Activated CD8-positive, alpha-beta T cell treated with anti-CD3 and anti-CD28 coated beads, Interleukin-2, amount 10 ng/mL, durations not matched to agents 7 days and 5 days (primary cell): ENCODE data around the gene RUSF1. TPM values are rescaled to one million over a fixed set of nuclear protein-coding genes. Genes with fewer than 3 reads are reported as not detected.

Source experiments
- ATAC-seq: fragments of 150-1000 bp; cut with Tn5 transposase; one replicate; pipeline ENCODE4 v1.10.0; 2021; ENCODE audit warnings: moderate library complexity
- CTCF ChIA-PET: fragments of 350-600 bp; sonication (Branson Sonifier 250); formaldehyde crosslinking; loops from one replicate; lab custom pipeline; 2021; ENCODE audit warnings: antibody characterized with exemption; lab: Charles Lee
- POLR2A ChIA-PET: fragments of 350-600 bp; sonication (Branson Sonifier 250); formaldehyde crosslinking; loops from one replicate; lab custom pipeline; 2021; ENCODE audit warnings: antibody characterized with exemption; lab: Charles Lee
- DNase-seq: peaks from one replicate; pipeline ENCODE4 v3.0.0-alpha.2; 2020
- H3K27ac Mint-ChIP-seq: one replicate; pipeline ENCODE4 v1.8.0; 2021; ENCODE audit warnings: mild to moderate bottlenecking, mixed read lengths
- H3K27me3 Mint-ChIP-seq: one replicate; pipeline ENCODE4 v1.8.0; 2021; ENCODE audit warnings: low read depth, mixed read lengths
- H3K36me3 Mint-ChIP-seq: one replicate; pipeline ENCODE4 v1.8.0; 2021; ENCODE audit warnings: low read depth, mixed read lengths
- H3K4me1 Mint-ChIP-seq: one replicate; pipeline ENCODE4 v1.8.0; 2021; ENCODE audit warnings: low read depth, mixed read lengths
- H3K4me3 Mint-ChIP-seq: one replicate; pipeline ENCODE4 v1.8.0; 2021; ENCODE audit warnings: mild to moderate bottlenecking, mixed read lengths
- H3K9me3 Mint-ChIP-seq: one replicate; pipeline ENCODE4 v1.8.0; 2022; ENCODE audit warnings: mixed read lengths; ENCODE audit not compliant: insufficient read depth
- total RNA-seq, 2 experiments: library from RNA; stranded (reverse); gene quantifications; one replicate each; pipeline ENCODE4 v1.2.3, GENCODE V29; 2021

RUSF1 gene
- total RNA-seq, 2 experiments from 2014 or later = 31.7 to 32.8 TPM

DNA sequence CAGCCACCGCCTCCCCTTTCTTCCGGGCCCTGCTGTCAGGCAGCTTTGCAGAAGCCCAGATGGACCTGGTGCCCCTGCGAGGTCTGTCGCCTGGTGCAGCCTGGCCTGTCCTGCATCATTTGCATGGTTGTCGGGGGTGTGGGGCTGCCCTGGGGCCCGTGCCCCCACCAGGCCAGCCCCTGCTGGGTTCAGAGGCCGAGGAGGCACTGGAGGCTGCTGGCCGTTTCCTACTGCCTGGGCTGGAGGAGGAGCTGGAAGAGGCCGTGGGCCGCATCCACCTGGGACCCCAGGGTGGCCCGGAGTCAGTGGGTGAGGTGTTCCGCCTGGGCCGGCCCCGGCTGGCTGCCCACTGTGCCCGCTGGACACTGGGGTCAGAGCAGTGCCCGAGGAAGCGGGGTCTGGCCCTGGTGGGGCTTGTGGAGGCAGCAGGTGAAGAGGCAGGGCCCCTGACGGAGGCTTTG, 41.8 kb downstream of the RUSF1 start:
- Mint-ChIP-seq H3K27me3 (peaks cover 4% of the 10 kb centered on the region), H3K36me3 (peaks cover 38% of the 10 kb centered on the region)

DNA sequence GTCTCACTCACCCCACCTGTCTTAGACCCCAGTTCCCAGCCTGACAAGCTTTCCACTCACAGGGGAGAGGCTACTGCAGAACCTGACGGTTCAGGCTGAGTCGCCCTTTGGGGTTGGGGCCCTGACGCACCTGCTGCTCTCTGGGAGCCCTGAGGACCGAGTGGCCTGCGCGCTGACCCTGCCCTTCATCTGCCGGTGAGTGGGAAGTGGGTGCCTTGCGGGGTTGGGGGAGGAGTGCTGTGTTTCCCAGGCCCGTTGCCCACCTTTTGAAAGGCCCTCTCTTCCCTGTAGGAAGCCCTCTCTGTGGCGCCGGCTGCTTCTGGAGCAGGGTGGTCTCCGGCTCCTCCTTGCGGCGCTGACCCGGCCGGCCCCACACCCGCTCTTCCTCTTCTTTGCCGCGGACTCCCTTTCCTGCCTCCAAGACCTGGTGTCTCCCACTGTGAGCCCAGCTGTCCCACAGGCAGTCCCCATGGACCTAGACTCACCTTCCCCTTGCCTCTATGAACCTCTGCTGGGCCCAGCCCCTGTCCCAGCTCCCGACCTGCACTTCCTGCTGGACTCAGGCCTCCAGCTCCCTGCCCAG, 42.3 kb downstream of the RUSF1 start:
- no peak for DNase-seq
- H3K4me3 Mint-ChIP-seq = no peak overlapping the region
- H3K9me3 Mint-ChIP-seq = no peaks in the 10 kb centered on the region
- ChIA-PET CTCF (interaction anchor here (1.1 kb wide), 1 partner anchor 404 kb away, joined by 3 read pairs; no protein-coding TSS in a partner anchor), POLR2A (no interaction called here)
- ATAC-seq = no peak
- H3K36me3 Mint-ChIP-seq = peaks cover 37% of the 10 kb centered on the region
- peak overlapping the region; percentile 2 for H3K27ac Mint-ChIP-seq
- H3K4me1 Mint-ChIP-seq = peaks cover 25% of the 10 kb centered on the region
- H3K27me3 Mint-ChIP-seq = no peaks in the 10 kb centered on the region

More for the DNA sequence above, 41.8 kb downstream of the RUSF1 start:
- DNase-seq (no peak), ATAC-seq (no peak)
- Mint-ChIP-seq H3K4me3 (no peak overlapping the region), H3K9me3 (no peaks in the 10 kb centered on the region), H3K4me1 (peaks cover 19% of the 10 kb centered on the region), H3K27ac (peak overlapping the region; percentile 87)
- POLR2A ChIA-PET = no interaction called here
- CTCF ChIA-PET = no interaction called here

DNA sequence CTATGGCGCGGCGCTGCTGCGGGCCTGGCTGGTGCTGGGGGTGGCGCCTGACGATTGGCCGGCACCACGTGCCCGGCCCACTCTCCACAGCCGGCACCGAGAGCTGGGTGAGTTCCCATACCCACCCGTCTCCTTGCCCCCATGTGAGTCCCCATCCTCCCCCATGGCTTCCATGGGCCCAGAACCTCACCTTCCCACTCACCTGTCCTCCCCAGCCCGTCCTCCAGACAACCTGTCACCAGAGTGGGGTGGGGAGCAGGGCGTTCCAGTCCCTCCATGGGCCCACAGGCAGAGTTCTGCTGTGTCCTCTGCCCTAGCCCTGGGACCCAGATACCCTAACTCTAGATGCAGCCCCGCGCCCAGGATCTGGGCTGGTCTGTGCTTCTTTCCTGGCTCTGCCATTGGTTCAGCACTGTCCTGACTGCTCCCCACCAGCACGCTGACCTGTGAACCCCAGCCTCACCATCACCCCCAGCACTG, 43.4 kb downstream of the RUSF1 start:
- POLR2A ChIA-PET = no interaction called here
- H3K4me1 Mint-ChIP-seq = peaks cover 34% of the 10 kb centered on the region
- CTCF ChIA-PET = interaction anchor here (1.1 kb wide), 1 partner anchor 405 kb away, joined by 3 read pairs; no protein-coding TSS in a partner anchor
- H3K27me3 Mint-ChIP-seq = no peaks in the 10 kb centered on the region
- H3K27ac Mint-ChIP-seq = no peak overlapping the region
- peaks cover 40% of the 10 kb centered on the region for H3K36me3 Mint-ChIP-seq
- no peak for ATAC-seq
- DNase-seq = no peak
- no peak overlapping the region for H3K4me3 Mint-ChIP-seq
- no peaks in the 10 kb centered on the region for H3K9me3 Mint-ChIP-seq

DNA sequence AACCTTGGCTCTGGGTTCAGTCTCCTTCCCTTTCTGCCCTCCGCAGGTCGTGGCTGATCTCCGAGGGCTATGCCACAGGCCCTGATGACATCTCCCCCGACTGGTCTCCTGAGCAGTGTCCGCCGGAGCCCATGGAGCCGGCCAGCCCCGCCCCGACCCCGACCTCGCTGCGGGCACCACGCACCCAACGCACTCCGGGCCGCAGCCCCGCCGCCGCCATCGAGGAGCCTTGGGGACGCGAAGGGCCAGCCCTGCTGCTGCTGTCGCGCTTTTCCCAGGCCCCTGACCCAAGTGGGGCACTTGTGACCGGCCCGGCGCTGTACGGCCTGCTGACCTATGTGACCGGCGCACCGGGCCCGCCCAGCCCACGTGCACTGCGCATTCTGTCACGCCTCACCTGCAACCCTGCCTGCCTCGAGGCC, 43.8 kb downstream of the RUSF1 start:
- no peak for ATAC-seq

DNA sequence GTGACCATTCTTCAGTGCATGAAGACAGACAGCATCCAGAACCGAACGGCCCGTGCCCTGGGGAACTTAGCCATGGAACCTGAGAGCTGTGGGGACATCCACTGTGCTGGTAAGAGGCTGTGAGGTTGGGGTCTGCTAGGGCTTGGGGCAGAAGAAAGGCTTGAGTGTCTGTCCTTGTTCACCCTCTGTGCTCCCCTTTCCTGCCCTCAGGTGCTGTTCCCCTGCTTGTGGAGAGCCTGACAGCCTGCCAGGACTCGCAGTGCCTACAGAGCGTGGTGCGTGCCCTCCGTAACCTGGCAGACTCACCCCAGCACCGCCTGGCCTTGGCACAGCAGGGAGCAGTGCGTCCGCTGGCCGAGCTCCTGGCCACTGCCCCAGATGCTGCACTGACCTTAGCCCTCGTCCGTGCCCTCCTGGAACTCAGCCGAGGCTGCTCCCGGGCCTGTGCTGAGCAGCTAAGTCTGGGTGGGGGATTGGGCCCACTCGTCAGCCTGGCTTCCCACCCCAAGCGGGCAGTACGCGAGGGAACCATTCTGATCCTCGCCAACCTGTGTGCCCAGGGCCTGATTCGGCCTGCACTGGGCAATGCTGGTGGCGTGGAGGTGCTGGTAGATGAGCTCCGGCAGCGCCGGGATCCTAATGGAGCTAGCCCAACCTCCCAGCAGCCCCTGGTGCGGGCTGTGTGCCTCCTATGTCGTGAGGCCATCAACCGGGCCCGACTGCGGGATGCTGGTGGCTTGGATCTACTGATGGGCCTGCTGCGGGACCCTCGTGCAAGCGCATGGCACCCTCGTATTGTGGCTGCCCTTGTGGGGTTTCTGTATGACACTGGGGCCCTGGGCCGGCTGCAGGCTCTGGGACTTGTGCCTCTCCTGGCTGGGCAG, 46.0 kb downstream of the RUSF1 start:
- no peaks in the 10 kb centered on the region for H3K9me3 Mint-ChIP-seq
- CTCF ChIA-PET = interaction anchor here (1.5 kb wide), 1 partner anchor 407 kb away, joined by 4 read pairs; no protein-coding TSS in a partner anchor

More for the DNA sequence above, 43.8 kb downstream of the RUSF1 start:
- ChIA-PET CTCF (no interaction called here), POLR2A (no interaction called here)
- Mint-ChIP-seq H3K4me1 (peaks cover 34% of the 10 kb centered on the region), H3K27ac (no peak overlapping the region), H3K4me3 (no peak overlapping the region), H3K36me3 (peaks cover 40% of the 10 kb centered on the region), H3K9me3 (no peaks in the 10 kb centered on the region), H3K27me3 (no peaks in the 10 kb centered on the region)
- no peak for DNase-seq

DNA sequence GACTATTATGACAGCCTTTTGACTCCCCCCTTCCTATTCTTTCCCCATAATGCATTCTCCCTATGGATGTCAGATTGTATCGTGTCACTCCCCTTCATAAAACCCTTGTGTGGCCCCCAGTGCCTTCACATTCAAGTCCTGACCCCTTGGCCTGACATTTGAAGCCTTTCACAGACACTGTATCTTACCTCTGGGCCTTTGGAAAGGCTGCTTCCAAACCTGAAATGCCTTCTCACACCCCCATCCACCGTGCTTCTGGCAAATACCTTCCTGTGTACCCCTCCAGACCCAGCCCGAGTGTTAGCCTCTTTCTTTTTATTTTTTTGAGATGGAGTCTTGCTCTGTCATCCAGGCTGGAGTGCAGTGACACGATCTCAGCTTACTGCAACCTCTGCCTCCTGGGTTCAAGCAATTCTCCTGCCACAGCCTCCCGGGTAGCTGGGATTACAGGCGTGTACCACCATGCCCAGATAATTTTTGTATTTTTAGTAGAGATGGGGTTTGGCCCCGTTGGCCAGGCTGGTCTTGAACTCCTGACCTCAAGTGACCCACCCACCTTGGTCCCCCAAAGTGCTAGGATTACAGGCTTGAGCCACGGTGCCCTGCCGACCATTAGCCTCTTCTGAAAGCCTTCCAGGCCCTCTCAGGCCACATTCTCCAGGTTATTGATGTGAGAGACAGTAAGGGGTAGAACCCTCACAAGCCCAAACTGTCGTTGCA, 46.8 kb downstream of the RUSF1 start:
- Mint-ChIP-seq H3K9me3 (no peaks in the 10 kb centered on the region), H3K36me3 (peaks cover 47% of the 10 kb centered on the region), H3K4me3 (peak overlapping the region; percentile 13), H3K4me1 (peaks cover 34% of the 10 kb centered on the region), H3K27me3 (no peaks in the 10 kb centered on the region), H3K27ac (peak overlapping the region; percentile 50)
- no peak for ATAC-seq
- ChIA-PET CTCF (interaction anchor here (0.8 to 7.1 kb wide), 33 partner anchors 9 to 416 kb away, joined by 3 to 76 read pairs (median 5); partner anchors contain the start of genes KAT8, RUSF1, TGFB1I1 and ZNF843), POLR2A (interaction anchor here (1.0 to 4.5 kb wide), 7 partner anchors 10 to 412 kb away, joined by 3 to 30 read pairs (median 6); partner anchors contain the start of genes FUS, KAT8, RUSF1 and ZNF267)
- DNase-seq = no peak

More for the DNA sequence above, 46.0 kb downstream of the RUSF1 start:
- peaks cover 46% of the 10 kb centered on the region for H3K36me3 Mint-ChIP-seq
- H3K27me3 Mint-ChIP-seq = no peaks in the 10 kb centered on the region
- ATAC-seq (no peak), DNase-seq (no peak)
- no peak overlapping the region for H3K27ac Mint-ChIP-seq
- peaks cover 32% of the 10 kb centered on the region for H3K4me1 Mint-ChIP-seq
- POLR2A ChIA-PET = interaction anchor here (3.3 to 4.5 kb wide), 2 partner anchors 282 to 411 kb away, joined by 11 to 30 read pairs; partner anchors contain the start of genes FUS and ZNF267
- H3K4me3 Mint-ChIP-seq = no peak overlapping the region

DNA sequence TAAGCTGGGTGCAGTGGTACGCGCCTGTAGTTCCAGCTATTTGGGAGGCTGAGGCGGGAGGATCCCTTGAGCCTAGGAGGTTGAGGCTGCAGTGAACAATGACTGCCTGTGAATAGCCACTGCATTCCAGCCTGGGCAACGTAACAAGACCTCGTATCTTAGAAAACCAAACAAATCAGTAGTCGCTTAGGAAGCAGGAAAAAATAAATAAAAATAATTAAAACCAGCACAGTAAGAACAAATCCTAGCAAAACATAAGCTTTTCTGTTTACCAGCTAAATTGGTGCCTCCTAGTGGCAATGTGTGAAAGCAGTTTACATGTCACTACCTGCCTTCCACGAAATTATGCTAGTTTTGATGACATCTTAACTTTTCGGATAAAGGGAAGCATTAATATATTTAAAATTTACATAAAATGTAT, 47.6 kb downstream of the RUSF1 start:
- H3K27me3 Mint-ChIP-seq = no peaks in the 10 kb centered on the region
- peaks cover 47% of the 10 kb centered on the region for H3K36me3 Mint-ChIP-seq
- peak overlapping the region; percentile 95 for H3K27ac Mint-ChIP-seq
- DNase-seq (peak; percentile 58), ATAC-seq (no peak)
- peak overlapping the region; percentile 91 for H3K4me3 Mint-ChIP-seq
- H3K9me3 Mint-ChIP-seq = no peaks in the 10 kb centered on the region
- POLR2A ChIA-PET = interaction anchor here (1.0 to 4.5 kb wide), 11 partner anchors 10 to 413 kb away, joined by 3 to 30 read pairs (median 6); partner anchors contain the start of genes FUS, KAT8, RUSF1 and ZNF267
- CTCF ChIA-PET = interaction anchor here (0.7 to 7.1 kb wide), 42 partner anchors 9 to 464 kb away, joined by 3 to 76 read pairs (median 4); partner anchors contain the start of genes KAT8, RUSF1, TGFB1I1 and ZNF267
- H3K4me1 Mint-ChIP-seq = peaks cover 40% of the 10 kb centered on the region

DNA sequence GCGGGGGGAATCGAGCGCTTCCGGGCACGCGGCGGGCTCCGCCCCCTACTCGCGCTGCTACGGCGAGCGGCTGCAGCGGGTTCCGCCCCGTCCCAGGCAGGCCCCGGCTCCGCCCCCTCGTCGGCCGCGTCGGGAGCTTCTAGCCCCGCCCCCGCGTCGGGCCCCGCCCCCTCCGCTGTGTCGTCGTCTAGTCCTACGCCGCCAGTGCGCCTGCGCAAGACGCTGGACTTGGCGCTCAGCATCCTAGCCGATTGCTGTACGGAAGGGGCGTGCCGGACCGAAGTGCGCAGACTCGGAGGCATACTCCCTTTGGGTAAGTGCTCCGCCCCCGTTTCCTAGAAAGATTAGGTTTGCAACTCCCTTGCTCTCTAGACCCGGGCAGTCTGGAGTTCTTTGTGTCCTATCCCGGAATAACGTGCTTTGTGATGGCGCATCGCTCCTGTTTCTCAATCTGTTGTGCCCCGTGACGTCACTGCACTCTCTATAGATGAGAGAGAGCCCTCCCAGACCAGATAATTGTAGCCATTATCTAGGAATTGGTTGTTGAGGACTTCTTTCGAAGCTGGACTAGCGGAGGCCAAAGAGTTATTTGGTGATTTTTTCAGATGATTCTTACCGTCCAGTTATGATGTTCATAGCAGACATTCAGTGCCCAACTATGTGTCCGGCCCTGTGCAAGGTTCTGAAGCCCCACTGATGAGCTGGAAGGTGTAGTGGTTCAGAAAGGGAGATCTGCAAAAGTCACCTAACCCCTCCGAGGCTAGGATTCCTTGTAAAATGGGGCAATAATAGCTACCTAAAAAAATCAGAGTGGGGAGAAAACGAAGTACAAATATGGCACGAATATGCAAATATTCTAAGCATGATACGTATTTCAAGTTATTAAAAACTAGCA, 48.3 kb downstream of the RUSF1 start:
- peak overlapping the region; percentile 91 for H3K4me3 Mint-ChIP-seq
- peaks cover 47% of the 10 kb centered on the region for H3K36me3 Mint-ChIP-seq
- H3K4me1 Mint-ChIP-seq = peaks cover 47% of the 10 kb centered on the region
- ChIA-PET POLR2A (interaction anchor here (0.7 to 4.5 kb wide), 24 partner anchors 8 to 584 kb away, joined by 3 to 30 read pairs (median 4); partner anchors contain the start of genes FUS, KAT8, RUSF1 and ZNF267), CTCF (interaction anchor here (0.7 to 7.1 kb wide), 45 partner anchors 8 to 463 kb away, joined by 3 to 76 read pairs (median 4); partner anchors contain the start of genes FUS, KAT8, RUSF1 and TGFB1I1)
- no peaks in the 10 kb centered on the region for H3K27me3 Mint-ChIP-seq
- H3K9me3 Mint-ChIP-seq = no peaks in the 10 kb centered on the region
- H3K27ac Mint-ChIP-seq = peak overlapping the region; percentile 99
- DNase-seq (peak; percentile 100), ATAC-seq (peak; percentile 80)

DNA sequence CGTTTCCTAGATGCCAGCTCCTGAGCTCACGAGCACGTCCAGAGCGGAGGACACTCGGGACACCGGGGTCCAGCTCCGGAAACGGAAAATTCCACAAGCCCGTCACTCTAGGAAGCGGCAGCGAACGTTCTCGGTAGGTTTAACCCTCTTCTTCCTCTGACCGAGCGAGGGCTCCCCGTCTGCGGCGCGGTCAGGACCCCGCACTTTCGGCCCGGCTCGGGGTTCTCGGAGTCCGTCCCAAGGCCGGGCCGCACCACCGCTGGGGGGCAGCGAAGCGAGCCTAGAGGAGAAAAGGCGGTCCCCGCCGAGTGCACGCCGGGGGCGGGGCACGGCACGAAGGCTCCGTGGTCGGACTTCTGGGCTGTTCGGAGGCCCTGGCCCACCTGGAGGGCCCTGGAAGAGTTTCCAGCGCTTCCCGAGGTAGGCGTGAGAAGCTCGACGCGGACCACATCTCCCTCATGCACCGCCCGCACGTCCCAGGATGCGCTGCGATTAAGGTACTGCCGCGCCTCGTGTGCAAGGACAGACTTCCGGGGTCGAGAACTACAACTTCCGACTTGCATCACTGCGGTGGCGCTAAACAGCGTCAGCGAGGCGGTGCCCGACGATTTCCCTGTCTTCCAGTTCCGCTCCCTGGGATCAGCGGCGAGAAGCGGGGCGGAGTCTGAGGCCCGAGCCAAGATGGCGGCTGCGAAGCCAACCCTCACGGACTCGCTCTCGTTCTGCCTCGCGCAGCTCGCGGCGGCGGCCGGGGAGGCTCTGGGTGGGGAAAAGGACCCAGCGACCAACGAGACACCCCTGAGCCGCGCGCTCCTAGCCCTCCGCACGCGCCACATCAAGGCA, 49.1 kb downstream of the RUSF1 start, which contains the start of gene ARMC5:
Gene ARMC5, plus strand, starts transcription at position 658 of the 843 bp plus-strand sequence. Its CDS starts 24 bp downstream, at position 682.
- Mint-ChIP-seq H3K4me3 (peak within 1 kb of the TSS; percentile 91), H3K4me1 (peaks cover 48% of the 10 kb centered on the region), H3K9me3 (no peaks in the 10 kb centered on the region), H3K36me3 (peaks cover 46% of the 10 kb centered on the region), H3K27me3 (no peaks in the 10 kb centered on the region), H3K27ac (peak within 1 kb of the TSS; percentile 99)
- DNase-seq (peak; percentile 98), ATAC-seq (peak; percentile 74)
- POLR2A ChIA-PET = interaction anchor here (0.5 to 4.5 kb wide), 27 partner anchors 9 to 583 kb away, joined by 3 to 30 read pairs (median 4); partner anchors contain the start of genes FUS, KAT8, RUSF1 and ZNF267
- CTCF ChIA-PET = interaction anchor here (1.0 to 7.1 kb wide), 22 partner anchors 16 to 462 kb away, joined by 3 to 76 read pairs (median 4); partner anchors contain the start of genes FUS, ITGAX, KAT8 and ZNF267
